GM12864 (cell line): ENCODE results near the gene CABP4.
A peak's percentile ranks its signal among the peaks of the same experiment; 100 is the strongest.
"Not testable (repeated sequence)": the region's sequence is repeated elsewhere in the genome, so short reads cannot be mapped to it uniquely, and the experiment has no call there.

Experiments used
- DNase-seq: peaks from one replicate; pipeline ENCODE4 v3.0.0-alpha.2; 2011; ENCODE audit warnings: low read depth
- H3K4me3 ChIP-seq: 2 replicates; pipeline ENCODE4 v1.5.1; 2011; ENCODE audit warnings: mild to moderate bottlenecking, low read depth, low read length, control low read depth
- TF ChIP-seq, protein P1 (sequence below): IDR thresholded peaks from 2 replicates; pipeline ENCODE4 v1.5.1; 2011; ENCODE audit warnings: low read depth, mild to moderate bottlenecking, moderate library complexity, low read length, control low read depth, inconsistent platforms; ENCODE audit errors: missing control alignments

CABP4 gene

DNA sequence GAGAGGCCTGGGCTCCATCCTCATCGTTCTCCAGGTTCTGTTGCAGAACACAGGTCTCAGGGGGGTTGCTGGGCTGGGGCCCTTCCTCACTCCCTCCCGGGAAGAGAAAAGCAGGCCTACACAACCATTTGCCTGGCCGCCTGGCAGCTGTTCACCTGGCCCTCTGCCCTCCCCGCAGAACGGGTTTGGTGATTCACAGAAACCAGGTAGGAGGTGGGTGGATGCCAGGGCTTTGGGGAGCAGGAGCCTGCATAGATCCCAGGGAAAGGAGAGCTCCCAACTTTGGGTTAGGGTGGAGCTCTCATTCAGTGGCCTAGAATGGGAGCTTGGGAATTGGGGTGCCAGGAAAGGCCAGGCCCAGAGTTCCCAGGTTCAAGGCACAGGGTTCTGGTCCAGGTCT is 12.9 kb downstream of the CABP4 start:
- no peak for DNase-seq
- peak overlapping the region; percentile 79 for H3K4me3 ChIP-seq
- TF ChIP-seq, protein P1, sequence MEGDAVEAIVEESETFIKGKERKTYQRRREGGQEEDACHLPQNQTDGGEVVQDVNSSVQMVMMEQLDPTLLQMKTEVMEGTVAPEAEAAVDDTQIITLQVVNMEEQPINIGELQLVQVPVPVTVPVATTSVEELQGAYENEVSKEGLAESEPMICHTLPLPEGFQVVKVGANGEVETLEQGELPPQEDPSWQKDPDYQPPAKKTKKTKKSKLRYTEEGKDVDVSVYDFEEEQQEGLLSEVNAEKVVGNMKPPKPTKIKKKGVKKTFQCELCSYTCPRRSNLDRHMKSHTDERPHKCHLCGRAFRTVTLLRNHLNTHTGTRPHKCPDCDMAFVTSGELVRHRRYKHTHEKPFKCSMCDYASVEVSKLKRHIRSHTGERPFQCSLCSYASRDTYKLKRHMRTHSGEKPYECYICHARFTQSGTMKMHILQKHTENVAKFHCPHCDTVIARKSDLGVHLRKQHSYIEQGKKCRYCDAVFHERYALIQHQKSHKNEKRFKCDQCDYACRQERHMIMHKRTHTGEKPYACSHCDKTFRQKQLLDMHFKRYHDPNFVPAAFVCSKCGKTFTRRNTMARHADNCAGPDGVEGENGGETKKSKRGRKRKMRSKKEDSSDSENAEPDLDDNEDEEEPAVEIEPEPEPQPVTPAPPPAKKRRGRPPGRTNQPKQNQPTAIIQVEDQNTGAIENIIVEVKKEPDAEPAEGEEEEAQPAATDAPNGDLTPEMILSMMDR, result no peak

DNA sequence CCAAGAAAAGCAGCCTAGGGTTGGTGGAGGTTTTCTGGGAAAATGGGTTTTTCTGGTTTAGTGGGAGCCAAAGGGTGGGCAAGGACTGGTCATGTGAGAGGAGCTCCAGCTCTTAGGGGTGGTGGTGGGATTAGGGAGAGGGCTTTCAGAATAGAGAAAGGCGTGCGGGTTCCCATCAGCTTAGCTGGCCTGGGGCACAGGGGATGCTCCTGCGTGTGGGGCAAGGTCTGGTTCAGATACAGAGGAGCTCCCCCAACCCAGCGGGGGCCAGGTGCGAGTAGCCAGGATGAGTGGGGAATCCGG is 13.3 kb downstream of the CABP4 start:
- DNase-seq, result no peak
- peak overlapping the region; percentile 79 for H3K4me3 ChIP-seq
- TF ChIP-seq, protein P1, result no peak

DNA sequence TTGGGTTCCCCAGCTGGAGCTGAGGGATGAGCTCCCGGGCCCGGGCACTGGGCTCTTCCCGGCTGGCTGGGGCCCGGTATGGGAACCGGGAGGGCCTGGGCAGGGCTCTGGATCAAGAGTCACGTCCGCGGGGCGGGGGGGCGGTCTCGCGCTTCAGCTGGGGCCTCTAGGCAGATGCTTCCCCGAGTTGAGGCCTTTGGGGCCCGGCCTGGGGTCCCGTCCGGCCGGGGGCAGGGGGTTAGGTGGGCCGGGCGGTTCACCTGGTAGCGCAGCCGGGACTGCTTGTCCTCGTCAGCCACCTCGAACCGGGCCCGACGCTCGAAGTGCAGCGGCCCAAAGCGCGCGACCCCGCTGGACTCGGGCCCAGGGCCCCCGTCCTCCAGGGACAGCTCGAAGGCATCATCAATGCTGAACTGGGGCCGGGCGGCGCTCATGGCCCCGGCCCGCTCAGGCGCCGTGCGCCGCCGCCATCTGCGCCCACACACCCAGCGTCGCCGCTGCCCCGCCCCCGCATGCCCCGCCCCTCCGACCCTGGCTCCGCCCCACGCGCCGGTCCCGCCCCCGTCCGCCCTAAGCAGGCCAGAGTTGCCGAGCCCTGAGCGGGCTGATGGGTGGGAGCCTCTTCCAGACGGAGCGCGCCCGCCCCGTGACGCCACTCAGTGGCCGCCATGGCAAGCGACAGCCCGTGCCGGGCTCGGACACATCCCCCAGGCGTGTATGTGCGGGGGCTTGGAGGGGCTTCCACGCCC is 13.8 kb downstream of the CABP4 start, which contains the start of gene TMEM134:
TSS of gene TMEM134 (minus strand) at position 493 of the 749 bp plus-strand sequence. CDS start at position 434, 59 bp downstream.
- peak within 1 kb of the TSS; percentile 79 for H3K4me3 ChIP-seq
- TF ChIP-seq, protein P1, result peak; percentile 62
- peak; percentile 76 for DNase-seq

DNA sequence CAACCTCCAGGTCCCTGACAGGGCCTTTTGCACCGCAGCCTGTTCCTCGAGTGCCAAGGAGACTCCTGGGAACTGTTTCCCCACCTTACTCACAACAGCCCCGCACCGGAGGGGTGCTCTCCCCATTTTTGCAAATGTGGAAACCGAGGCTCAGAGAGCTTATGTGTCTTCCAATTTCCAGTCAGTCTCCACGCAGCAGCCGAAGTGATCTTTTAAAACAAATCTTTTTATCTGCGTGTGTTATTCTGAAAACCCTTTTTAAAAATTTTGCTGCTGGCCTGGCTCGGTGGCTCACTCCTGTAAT is 14.3 kb downstream of the CABP4 start:
- DNase-seq, result no peak
- peak overlapping the region; percentile 68 for H3K4me3 ChIP-seq
- TF ChIP-seq, protein P1, result no peak

DNA sequence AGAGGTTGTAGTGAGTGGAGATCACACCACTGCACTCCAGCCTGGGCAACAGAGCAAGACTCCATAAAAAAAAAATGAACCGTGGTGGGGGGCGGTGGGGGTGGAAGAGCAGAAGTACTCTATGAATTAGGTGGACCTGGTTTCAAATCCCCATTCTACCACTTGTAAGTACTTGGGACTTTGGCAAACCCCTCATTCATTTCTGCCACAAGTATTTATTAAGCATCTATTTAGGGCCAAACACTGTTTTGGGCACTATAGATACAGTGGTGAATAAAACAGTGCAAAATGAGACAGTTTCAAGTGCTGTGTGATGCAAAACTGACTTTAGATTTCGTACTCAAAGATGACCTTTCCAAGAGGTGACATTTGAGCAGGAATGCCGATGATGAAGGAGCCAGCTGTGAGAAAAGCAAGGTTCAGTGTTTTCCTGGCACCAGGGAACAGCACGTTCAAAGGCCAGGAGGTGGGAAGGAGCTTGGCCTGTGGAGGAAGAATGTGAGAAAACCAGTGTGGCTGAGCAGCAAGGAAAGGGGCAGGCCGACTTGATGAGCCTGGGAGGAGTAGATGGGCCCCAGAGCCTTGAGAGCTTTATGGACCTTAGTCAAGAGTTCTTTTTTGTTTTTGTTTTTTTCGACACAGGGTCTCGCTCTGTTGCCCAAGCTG is 15.3 kb downstream of the CABP4 start:
- DNase-seq, result no peak
- TF ChIP-seq, protein P1, result no peak

DNA sequence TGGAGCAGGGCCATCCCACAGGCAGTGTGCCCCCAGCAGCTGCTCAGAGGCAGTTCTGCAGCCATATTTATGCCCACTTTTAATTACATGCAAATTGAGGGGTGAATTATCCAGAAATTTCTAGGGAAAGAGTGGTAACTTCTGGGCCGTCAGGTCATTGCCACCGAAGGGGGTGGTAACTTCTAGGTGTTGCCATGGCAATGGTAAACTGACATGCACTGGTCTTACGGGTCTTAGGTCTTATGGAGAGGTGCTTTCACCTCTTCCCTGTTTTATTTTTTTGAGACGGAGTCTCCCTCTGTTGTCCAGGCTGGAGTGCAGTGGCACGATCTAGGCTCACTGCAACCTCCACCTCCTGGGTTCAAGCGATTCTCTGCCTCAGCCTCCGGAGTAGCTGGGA is 17.7 kb downstream of the CABP4 start:
- no peak for DNase-seq
- no peak overlapping the region for H3K4me3 ChIP-seq
- TF ChIP-seq, protein P1, result no peak

More for the DNA sequence above, 15.3 kb downstream of the CABP4 start:
- H3K4me3 ChIP-seq, result no peak overlapping the region

DNA sequence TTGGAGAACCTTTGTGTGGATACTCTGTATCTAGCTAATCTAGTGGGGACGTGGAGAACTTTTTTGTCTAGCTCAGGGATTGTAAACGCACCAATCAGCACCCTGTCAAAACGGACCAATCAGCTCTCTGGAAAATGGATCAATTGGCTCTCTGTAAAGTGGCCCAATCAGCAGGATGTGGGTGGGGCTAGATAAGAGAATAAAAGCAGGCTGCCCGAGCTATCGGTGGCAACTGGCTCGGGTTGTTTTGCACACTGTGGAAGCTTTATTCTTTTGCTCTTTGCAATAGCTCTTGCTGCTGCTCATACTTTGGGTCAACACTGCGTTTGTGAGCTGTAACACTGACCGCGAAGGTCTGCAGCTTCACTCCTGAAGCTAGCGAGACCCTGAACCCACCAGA is 21.5 kb downstream of the CABP4 start:
- not testable (repeated sequence) for H3K4me3 ChIP-seq, DNase-seq

DNA sequence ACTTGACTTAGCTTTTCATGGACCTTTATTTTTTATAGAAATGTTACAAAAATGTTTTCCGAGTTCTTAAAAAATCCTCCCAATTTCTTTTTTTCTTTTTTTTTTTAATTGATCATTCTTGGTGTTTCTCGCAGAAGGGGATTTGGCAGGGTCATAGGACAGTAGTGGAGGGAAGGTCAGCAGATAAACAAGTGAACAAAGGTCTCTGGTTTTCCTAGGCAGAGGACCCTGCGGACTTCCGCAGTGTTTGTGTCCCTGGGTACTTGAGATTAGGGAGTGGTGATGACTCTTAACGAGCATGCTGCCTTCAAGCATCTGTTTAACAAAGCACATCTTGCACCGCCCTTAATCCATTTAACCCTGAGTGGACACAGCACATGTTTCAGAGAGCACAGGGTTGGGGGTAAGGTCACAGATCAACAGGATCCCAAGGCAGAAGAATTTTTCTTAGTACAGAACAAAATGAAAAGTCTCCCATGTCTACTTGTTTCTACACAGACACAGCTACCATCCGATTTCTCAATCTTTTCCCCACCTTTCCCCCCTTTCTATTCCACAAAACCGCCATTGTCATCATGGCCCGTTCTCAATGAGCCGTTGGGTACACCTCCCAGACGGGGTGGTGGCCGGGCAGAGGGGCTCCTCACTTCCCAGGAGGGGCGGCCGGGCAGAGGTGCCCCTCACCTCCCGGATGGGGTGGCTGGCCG is 22.3 kb downstream of the CABP4 start:
- H3K4me3 ChIP-seq, DNase-seq: not testable (repeated sequence)
